HG02852 (cell line): ENCODE data around the gene SOX12.
A peak's percentile ranks its signal among the peaks of the same experiment; 100 is the strongest.

Source experiments
- ATAC-seq: cut with Tn5 transposase; IDR thresholded peaks from one replicate; pipeline ENCODE4 v1.9.1; 2021; ENCODE audit warnings: mild to moderate bottlenecking, moderate library complexity; ENCODE audit not compliant: unreplicated experiment

Gene SOX12

GRCh38 chr20:301886-302848, 23.2 kb upstream of the SOX12 start:
- no peak for ATAC-seq

GRCh38 chr20:305745-306144, 19.6 kb upstream of the SOX12 start:
- ATAC-seq: no peak

- ATAC-seq: no peak
Observed at GRCh38 chr20:308427-309038, 16.8 kb upstream of the SOX12 start.

DNA sequence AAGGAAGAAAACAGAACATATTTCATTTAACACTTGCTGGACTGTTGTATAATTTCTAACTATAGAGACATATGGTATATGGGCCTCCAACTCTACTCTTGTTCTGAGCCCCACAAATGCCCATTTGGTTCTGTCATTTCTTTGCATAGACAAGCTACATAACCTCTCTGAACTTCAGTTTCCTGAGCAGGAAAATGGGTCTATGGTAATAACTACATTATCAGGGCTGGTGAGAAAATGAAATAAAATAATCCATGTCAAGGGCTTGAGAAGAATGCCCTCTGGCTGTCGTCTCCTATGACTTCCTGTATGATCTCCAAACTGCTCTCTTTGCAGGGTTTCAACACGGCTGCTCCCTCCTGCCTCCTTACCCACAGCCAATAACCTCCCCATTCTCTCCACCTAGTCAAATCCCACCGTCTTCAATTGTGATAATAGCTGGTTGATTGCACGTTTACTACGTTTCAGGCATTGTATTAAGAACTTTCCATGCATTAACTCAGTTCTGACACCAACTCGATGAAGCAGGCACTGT, 16.0 kb upstream of the SOX12 start:
- ATAC-seq: no peak

GRCh38 chr20:309841-310644, 15.3 kb upstream of the SOX12 start:
- peak; percentile 100 for ATAC-seq

DNA sequence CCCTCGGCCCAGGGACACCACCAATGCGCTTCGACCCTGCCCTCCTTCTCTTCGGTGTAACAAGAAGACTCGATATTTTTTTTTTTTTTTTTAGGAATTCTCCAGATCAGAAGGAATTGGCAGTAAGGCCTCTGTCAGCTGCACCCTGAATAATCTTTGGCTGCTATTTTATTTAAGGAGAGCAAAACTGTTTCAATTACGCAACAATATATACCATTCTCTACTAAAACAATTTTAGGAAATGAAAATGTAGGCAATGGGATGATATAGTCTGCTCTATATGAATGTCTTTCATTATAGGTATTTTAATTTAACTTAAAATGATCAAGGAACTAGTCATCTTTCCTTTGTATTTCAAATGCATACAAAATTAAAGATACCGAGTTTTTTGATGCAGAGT, 14.7 kb upstream of the SOX12 start:
- ATAC-seq: no peak

DNA sequence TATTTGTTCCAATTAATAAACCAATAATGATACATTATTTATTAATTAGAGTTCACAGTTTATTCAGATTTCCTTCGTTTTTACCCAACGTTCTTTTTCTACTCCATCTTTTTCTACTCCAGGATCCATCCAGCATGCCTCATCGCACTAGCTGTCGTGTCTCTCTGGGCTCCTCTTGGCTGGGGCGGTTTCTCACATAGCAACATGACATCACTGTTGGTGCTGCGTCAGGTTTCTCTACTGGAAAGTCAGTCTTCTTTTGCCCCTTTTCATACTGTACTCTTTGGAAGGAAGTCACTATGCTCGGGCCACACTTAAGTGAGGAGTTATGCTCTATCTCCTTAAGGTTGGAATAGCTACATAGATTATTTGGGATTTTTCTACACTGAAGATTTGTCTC, 13.7 kb upstream of the SOX12 start:
- no peak for ATAC-seq

GRCh38 chr20:312067-312466, 13.3 kb upstream of the SOX12 start:
- ATAC-seq: no peak

DNA sequence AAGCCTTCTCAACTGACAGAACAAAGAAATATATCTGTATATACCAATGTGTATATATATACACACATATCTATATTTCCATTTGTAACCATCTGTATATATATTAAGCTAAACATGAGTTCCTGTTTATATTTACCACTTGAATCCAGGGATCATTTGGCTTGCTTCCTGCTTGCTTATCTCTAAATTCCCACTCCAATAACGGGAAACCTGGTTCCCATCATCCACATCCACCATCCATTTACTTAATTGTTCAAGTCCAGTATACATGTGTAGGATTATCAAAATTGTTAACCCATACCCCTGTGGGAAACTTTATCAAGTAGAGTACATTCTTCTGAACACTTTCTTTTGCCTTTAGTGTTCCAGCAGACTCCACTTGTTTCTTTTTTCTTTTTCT, 12.5 kb upstream of the SOX12 start:
- no peak for ATAC-seq

DNA sequence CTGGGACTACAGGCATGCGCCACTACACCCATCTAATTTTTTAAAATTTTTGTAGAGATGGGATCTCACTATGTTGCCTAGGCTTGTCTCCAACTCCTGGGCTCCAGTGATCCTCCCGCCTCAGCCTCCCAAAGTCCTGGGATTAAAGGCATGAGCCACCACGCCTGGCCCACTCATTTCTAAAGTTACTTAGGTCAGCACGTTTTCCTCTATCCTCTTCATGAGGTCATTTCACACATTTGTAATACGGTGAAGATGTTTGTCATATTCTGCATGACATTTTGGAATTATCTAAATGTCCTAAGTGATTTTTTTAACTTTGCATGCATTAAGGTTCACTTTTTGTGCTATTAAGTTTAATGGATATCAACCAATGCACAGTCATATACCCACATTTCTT, 11.9 kb upstream of the SOX12 start:
- ATAC-seq: no peak

DNA sequence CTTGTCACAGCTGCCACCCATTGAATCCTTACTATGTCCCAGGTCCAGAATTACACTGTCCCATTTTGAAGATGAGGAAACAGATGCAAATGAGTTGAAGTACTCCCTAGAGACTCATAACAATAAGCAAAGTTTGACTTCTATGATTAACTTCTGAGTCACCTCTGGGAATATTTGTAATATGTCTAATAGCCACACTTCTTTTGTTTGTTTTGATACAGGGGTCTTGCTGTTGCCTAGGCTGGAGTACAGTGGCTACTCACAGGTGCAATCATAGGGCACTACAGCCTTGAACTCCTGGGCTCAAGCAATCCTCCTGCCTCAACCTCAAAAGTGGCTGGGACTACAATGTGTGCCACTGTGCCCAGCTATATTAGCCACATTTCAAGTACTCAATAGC, 11.4 kb upstream of the SOX12 start:
- ATAC-seq: no peak

DNA sequence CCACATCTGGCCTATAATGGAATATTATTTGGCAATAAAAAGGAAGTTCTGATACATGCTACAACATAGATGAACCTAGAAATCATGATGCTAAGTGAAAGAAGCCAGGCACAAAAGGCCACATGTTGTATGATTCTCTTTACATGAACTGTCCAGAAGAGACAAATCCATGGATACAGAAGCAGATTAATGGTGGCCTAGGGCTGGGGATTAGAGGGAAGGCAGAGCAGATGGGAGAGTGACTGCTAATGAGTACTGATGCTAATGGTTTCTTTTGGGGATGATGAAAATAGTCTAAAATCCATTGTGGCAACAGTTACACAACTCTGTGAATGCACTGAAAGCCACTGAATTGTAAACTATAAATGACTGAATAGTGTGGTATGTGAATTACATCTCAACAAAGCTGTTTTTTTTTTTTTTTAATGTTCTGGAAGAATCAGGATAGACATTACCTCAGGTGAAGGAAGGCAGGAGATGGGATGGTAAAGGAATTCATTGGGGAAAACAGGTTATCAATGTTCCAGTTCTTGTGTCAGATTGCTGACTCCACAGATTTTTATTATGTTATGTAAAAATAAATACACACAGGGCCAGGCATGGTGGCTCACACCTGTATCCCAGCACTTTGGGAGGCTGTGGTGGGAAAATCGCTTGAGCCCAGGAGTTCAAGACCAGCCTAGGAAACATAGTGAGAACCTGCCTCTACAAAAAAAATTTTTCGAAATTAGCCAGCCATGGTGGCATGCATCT, 8.9 kb upstream of the SOX12 start:
- no peak for ATAC-seq

DNA sequence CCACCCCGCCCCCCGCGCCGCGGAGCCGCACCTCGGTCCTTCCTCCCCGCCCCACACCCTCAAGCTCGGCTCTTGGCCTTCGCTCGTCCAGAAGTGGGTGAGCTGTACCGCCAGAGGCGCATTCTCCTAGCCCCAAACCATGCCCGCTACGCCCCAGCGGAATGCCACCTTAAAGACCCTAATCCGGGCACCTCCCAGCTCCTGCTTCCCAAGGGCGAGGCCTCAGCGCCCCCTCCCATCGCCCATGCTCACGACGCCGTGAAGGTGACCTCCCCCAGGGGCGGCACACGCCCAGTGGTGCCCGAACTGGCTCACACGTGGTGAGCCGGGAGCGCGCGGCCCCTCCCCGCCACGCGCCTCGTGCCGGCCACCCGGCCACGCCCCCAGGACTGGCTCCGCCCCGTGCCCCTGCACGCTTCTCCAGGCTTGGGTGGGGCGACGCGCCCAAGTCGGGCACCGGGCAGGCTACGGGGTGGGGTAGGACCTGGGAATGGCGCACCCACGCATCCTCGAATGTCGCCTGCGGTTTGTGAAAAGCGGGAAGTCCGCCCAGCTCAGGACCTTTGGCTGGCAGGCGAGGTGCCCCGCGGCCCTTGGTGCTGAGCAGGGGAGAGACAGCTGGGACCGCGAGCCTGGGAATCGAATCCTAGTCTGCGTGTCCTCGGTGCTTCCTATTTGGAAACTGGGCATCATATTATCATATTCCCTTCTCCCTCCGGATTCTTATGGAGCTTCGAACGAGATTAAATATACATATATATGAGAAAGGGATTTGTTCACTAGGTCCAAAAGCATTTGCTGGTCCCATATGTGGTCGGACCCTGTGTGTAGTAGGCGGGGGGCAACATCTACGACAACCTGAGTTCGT, 941 bp upstream of the SOX12 start:
- peak; percentile 47 for ATAC-seq

DNA sequence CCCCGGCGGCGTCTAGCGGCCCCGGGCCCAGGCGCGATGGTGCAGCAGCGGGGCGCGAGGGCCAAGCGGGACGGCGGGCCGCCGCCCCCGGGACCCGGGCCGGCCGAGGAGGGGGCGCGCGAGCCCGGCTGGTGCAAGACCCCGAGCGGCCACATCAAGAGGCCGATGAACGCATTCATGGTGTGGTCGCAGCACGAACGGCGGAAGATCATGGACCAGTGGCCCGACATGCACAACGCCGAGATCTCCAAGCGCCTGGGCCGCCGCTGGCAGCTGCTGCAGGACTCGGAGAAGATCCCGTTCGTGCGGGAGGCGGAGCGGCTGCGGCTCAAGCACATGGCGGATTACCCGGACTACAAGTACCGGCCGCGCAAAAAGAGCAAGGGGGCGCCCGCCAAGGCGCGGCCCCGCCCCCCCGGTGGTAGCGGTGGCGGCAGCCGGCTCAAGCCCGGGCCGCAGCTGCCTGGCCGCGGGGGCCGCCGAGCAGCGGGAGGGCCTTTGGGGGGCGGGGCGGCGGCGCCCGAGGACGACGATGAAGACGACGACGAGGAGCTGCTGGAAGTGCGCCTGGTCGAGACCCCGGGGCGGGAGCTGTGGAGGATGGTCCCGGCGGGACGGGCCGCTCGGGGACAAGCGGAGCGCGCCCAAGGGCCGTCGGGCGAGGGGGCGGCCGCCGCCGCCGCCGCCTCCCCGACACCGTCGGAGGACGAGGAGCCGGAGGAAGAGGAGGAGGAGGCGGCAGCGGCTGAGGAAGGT, 715 bp downstream of the SOX12 start:
- ATAC-seq: peak; percentile 5

DNA sequence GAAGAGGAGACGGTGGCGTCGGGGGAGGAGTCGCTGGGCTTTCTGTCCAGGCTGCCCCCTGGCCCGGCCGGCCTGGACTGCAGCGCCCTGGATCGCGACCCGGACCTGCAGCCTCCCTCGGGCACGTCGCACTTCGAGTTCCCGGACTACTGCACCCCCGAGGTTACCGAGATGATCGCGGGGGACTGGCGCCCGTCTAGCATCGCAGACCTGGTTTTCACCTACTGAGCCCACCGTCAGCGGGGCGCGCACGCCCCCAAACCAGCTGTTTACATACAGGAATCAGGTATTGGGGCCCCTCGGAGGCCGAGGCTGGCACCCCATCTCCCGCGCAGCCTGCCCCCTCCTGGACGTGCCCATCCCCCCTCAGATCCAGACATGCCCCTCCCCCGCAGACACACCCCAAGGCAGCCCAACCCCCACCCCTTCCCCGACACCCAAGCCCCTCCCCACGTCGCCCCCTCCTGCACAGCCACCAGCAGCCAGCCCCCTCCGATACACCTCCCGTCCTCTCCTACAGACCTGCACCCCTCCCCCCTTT, 1.4 kb downstream of the SOX12 start:
- ATAC-seq: no peak

- ATAC-seq: peak; percentile 17
Observed at GRCh38 chr20:327186-328026, 2.1 kb downstream of the SOX12 start.

GRCh38 chr20:328027-328974, 2.9 kb downstream of the SOX12 start:
- ATAC-seq: no peak
